ENCODE measurements around the gene SLC26A1.

GRCh38 chr4:985123-985830 lies 7.9 kb downstream of the SLC26A1 start:
- TF ChIP-seq NR2F1 (CRISPR knock-in tag; IDR thresholded peaks at IDR 0.05) (no peak), ZNF556 (CRISPR knock-in tag; IDR thresholded peaks at IDR 0.05; ENCODE audit: borderline replicate concordance) (no peak)

All from HepG2 (cell line).